Peyer's patch (tissue), 4 donors: ENCODE results near the gene NTF3.

ENCODE experiments used
- CTCF ChIP-seq, 6 experiments: fragments of 450-650 bp in 4 of 6; fragments of 200-600 bp in 2 of 6; sonication (generic) in 1 of 6; IDR thresholded peaks; one replicate each; pipeline ENCODE4 v1.5.1; 2017 to 2019; ENCODE audit warnings: antibody characterized with exemption in 6 of 6, mild to moderate bottlenecking in 3 of 6, moderate library complexity in 1 of 6
- POLR2A ChIP-seq, 2 donors: fragments of 450-650 bp; IDR thresholded peaks; one replicate each; pipeline ENCODE4 v1.5.1; 2017; ENCODE audit warnings: antibody characterized with exemption in 2 of 2, mild to moderate bottlenecking in 2 of 2, moderate library complexity in 2 of 2

GRCh38 chr12:5470221-5470620, 38.3 kb downstream of the NTF3 start:
- TF ChIP-seq CTCF (IDR thresholded peaks at IDR 0.05) (no peak), POLR2A (IDR thresholded peaks at IDR 0.05) (no peak)
